Ammon's horn (tissue), 1 donor: Measurements from ENCODE around the gene CDK5.
"Not testable (repeated sequence)": the region's sequence is repeated elsewhere in the genome, so short reads cannot be mapped to it uniquely, and the experiment has no call there.

Experiments used
- DNase-seq: peaks from one replicate; pipeline ENCODE4 v3.0.0-alpha.2; 2016; ENCODE audit warnings: low spot score

Gene CDK5

DNA sequence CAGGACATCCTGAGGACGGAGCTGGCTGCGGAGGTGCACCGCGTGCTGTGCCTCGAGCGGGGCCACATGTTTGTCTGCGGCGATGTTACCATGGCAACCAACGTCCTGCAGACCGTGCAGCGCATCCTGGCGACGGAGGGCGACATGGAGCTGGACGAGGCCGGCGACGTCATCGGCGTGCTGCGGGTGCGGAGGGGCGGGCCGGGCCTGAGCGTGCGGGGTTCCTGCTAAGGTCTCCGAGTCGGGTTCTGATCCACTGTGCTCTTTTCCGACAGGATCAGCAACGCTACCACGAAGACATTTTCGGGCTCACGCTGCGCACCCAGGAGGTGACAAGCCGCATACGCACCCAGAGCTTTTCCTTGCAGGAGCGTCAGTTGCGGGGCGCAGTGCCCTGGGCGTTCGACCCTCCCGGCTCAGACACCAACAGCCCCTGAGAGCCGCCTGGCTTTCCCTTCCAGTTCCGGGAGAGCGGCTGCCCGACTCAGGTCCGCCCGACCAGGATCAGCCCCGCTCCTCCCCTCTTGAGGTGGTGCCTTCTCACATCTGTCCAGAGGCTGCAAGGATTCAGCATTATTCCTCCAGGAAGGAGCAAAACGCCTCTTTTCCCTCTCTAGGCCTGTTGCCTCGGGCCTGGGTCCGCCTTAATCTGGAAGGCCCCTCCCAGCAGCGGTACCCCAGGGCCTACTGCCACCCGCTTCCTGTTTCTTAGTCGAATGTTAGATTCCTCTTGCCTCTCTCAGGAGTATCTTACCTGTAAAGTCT lies 43.8 kb downstream of the CDK5 start:
- DNase-seq = peak; percentile 90

DNA sequence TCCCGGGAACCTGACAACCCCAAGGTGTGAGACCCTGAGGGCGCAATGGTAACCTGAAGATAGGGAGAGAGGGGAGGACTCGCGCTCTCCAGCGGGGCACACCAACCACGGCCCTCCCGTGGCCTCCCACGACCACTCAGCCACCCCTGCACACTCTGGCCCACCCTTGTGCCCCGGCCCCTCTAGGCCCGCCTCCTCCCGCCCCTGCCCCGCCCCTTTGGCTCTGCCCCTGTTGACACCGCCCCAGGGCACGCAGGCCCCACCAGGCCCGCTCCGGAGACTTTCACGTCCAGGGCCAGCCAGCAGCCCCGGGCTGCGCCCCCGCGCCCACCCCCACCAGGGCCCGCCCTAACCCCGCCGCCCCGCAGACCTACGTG lies 44.4 kb downstream of the CDK5 start:
- DNase-seq = no peak

DNA sequence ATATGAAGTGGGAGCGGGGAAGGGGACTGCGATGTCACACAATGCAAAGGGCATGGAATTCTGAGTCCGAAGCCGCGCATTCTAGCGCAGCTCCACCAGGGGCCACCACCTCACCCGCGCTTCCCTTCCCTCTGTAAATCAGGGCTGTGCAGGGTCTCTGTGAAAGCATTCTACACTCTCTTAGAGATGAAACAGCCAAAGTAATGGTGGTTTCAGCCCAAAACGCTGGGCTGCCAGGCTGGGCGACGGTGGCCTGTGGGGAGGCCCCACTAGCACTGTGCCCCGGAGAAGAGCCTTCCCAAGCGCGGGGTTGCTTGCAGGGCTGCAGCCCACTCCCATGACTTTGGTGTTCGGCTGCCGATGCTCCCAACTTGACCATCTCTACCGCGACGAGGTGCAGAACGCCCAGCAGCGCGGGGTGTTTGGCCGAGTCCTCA lies 44.8 kb downstream of the CDK5 start:
- DNase-seq = no peak

DNA sequence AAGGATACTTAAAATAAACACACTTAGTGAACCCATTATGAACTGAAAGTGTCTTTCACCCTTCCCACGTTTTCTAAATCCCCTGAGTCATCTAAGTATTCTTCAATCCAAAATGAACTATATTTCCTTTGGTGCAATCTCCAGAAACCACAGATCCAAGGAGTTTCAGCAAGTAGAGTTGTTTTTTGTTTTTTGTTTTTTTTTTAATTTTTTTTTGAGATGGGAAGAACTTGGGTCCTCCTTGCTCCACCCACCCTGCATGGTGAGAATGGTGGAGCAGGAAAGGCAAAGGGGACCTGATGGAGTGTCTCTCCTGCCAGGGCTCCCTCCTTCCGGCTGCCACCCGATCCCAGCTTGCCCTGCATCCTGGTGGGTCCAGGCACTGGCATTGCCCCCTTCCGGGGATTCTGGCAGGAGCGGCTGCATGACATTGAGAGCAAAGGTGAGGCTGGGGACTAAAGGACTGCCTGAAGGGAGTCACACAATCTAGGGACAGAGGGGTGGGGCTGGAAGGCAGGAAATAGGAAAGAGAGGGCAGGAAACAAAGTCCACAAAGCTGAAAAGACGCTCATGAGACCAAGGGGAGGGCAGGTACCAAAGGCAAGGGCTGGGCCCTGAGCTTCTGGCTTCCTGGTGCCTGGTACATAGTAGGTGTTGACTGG lies 45.5 kb downstream of the CDK5 start:
- DNase-seq = no peak

DNA sequence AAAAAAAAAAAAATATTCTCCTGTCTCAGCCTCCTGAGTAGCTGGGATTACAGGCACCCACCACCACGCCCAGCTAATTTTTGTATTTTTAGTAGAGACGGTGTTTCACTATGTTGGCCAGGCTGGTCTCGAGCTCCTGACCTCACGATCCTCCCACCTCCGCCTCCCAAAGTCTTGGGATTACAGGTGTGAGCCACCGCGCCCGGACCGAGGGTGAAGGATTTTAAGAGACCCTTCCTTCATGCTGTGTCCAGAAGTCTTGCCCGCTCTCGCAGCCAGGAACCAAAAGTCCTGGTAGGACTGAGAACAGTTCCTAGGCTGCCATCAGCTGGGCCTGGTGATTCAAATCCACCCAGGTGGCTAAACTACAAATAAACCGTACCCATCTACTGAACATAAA lies 46.1 kb downstream of the CDK5 start:
- not testable (repeated sequence) for DNase-seq

DNA sequence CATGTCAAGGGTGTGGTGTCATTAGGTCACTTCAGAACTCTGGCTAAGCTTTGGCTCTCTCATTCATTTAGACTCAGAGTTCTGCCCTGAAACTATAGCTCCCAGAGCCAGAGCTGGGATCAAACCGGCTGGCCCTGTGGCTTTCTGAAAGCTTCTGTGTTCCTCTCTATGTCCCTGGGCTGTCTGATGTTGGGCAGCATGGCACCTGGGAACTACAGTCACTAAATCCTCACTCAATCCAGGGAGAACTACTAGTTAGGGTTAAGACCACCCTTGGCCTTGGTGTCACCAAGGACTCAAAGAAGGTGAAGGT lies 46.6 kb downstream of the CDK5 start:
- no peak for DNase-seq

DNA sequence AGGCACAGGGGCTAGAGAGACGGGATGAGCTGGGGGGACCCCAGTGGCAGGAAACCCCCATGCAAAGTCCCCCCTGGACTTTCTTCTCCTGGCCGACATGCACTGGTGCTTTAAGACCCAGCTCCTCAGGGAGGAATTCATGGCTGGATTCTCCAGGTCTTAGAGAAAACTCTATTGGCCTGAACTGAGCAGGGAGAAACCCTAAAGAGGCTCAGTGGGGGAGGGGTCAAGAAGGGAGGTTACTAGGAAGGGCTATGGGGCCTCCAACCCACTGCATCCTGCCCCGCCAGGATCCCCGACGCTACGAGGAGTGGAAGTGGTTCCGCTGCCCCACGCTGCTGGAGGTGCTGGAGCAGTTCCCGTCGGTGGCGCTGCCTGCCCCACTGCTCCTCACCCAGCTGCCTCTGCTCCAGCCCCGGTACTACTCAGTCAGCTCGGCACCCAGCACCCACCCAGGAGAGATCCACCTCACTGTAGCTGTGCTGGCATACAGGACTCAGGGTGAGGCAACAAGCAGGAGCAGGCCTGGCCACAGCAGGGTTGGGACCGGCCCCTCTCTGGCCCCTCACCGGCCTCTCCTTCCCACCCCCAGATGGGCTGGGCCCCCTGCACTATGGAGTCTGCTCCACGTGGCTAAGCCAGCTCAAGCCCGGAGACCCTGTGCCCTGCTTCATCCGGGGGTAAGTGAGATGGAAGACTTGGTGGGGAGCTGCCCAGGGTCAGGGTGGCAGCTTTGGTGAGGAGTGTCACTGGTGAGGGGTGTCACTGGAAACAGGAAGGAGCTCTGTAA lies 47.2 kb downstream of the CDK5 start:
- no peak for DNase-seq

DNA sequence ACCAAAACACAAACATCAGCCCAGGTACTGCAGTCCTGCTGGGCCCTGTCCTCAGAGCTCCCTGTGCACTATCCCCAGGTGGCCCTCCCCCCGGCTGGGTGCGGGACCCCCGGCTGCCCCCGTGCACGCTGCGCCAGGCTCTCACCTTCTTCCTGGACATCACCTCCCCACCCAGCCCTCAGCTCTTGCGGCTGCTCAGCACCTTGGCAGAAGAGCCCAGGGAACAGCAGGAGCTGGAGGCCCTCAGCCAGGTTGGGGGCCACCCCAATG lies 47.7 kb downstream of the CDK5 start:
- no peak for DNase-seq

DNA sequence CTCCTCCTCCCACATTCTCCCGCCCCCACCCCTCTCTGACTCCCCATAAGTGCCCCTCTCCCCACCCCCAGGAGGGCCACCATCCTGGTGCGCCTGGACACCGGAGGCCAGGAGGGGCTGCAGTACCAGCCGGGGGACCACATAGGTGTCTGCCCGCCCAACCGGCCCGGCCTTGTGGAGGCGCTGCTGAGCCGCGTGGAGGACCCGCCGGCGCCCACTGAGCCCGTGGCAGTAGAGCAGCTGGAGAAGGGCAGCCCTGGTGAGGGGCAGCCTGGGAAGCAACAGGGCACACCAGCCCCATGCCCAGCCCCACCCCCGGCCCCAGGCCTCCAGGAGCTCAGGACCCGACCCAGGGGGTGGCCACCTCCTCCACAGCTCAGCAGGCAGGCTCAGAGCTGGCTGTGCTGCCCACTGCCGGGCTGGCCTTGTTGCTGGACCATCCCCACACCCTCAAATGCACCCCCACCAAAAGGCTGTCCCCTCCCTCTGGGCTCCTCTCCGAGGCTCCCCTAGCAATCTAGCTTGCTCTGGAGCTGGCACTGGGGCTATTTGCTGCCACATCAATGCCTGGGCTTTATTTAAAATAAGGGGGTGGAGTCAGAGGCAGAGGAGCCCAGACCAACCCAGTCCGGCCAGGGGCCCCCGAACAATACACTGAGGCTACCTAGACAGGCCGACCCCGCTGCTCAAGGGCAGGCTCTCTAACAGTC lies 48.2 kb downstream of the CDK5 start:
- no peak for DNase-seq

DNA sequence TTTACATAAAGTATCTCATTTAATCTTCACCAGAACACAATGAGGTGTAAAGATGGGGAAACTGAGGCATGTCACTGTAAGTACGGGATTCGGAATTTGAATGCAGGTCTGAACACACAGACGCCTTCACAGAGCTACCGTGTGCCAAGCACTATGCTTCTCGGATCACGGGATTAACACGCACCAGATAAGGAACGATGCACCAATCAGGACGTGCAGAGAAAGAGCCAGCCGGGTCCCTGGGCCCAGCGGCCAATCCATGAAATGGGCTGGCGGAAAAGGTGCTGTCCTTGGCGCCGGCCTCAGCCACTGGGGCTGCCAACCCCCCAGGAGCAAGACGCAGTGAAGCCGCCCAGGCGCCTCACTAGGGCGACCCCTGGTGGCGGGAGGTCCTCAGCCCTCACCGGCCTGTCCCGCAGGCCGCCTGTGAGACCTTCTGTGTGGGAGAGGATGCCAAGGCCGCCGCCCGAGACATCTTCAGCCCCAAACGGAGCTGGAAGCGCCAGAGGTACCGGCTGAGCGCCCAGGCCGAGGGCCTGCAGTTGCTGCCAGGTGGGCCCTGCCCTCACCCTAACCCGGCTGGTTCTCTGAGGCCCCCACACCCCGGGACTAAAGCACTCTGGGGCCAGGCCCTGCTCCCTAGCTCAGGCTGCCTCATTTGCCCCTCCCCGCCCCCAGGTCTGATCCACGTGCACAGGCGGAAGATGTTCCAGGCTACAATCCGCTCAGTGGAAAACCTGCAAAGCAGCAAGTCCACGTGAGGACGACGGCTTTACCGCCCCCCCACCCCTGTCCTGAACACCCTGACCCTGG lies 49.0 kb downstream of the CDK5 start:
- DNase-seq = no peak

DNA sequence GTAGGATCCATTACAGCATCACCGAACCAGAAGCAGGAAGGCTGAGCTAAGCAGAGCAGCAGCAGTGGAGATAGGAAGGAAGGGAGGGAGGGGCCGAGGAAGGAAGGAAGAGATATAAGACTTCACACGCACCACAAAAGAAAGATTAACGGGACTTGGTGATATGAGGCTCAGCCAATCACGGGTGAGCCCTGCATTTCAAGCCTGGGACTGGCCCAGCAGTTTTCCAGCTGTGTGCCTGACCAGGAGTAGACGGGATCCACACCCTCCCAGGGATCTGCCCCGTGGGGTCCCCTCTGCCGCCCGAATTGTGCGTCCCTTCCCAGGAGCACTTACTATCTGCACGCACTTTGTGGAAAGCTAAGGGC lies 49.6 kb downstream of the CDK5 start:
- DNase-seq = no peak

DNA sequence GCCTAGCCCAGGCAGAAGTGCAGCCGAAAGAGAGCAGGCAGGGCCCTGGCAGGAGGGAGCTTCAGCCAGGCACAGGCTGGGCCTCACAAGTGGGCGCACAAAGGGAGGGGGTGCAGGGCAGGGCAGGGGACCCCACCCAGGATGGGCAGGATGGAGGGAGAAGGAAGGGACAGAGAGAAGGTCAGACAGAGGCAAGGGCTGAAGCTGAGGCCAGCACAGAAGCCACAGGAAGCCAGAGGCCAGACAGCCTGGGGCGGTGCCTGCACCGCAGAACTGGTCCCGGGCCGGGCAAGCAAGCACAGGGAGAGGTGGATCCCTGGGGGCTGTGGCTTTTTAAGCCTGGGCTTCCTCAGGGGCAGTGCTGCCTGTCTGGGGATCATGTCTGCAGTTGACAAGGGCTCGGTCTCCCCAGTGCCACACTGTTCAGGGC lies 50.2 kb downstream of the CDK5 start:
- no peak for DNase-seq

DNA sequence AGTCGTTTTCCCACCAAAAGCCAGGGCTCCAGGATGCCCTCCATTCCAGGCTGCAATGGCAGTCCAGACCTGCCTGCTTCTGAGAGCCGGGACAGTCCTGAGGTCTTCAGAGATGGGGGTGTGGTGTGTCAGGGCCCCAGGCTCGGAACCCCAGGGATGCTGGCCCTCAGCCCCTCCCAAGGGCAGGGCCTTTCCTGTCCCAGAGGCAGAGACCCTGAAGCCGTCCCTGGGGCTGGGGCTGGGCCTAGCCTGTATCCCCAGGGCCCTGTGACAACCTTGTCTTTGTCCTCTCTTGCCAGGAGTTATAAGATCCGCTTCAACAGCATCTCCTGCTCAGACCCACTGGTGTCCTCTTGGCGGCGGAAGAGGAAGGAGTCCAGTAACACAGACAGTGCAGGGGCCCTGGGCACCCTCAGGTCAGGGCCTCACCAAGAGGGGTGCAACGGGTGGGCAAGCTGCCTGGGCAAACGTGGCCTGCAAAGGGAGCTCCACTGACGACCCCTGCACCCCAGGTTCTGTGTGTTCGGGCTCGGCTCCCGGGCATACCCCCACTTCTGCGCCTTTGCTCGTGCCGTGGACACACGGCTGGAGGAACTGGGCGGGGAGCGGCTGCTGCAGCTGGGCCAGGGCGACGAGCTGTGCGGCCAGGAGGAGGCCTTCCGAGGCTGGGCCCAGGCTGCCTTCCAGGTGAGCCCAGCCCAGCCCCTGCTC lies 51.0 kb downstream of the CDK5 start:
- no peak for DNase-seq

DNA sequence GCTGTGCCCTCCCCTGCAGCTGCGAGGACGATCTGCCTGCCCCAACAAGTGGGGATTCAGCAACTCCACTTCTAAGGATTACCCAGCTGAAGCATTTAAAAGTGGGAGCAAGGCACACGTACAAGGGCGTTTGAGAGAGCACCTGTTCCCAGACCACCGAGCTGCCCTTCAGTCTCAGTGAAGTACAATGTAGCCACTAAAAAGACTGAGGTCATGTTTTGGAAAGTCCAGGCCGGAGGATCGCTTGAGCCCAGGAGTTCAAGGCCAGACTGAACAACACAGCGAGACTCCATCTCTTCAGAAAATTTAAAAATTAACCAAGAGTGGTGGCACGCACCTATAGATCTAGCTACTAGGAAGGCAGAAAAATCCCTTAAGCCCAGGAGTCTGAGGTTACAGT lies 52.1 kb downstream of the CDK5 start:
- no peak for DNase-seq
